ENCODE results near the gene CLBA1. TPM values are rescaled to one million over a fixed set of nuclear protein-coding genes. Genes with fewer than 3 reads are reported as not detected.
A peak's percentile ranks its signal among the peaks of the same experiment; 100 is the strongest.

Gene CLBA1
- total RNA-seq (2014; rRNA removed; shearing (Covaris generic)), result 0.08 and 0.82 TPM in 2 replicates
- 1.2 TPM in 1 of 2 replicates, not detected in the other for total RNA-seq (2022)
- percentile 17 among the genes with signal in this experiment for Bru-seq, nascent RNA
- BruChase-seq, experiment 1, labeled RNA remaining after a 6-hour chase, result percentile 20 among the genes with signal in this experiment
- BruChase-seq, experiment 2, labeled RNA remaining after a 2-hour chase, result percentile 24 among the genes with signal in this experiment
- long read RNA-seq, partial matches to known transcripts, result 0 of 4 reads
- long read RNA-seq, other reads (novel, unspliced or antisense), result 4 of 4 reads

DNA sequence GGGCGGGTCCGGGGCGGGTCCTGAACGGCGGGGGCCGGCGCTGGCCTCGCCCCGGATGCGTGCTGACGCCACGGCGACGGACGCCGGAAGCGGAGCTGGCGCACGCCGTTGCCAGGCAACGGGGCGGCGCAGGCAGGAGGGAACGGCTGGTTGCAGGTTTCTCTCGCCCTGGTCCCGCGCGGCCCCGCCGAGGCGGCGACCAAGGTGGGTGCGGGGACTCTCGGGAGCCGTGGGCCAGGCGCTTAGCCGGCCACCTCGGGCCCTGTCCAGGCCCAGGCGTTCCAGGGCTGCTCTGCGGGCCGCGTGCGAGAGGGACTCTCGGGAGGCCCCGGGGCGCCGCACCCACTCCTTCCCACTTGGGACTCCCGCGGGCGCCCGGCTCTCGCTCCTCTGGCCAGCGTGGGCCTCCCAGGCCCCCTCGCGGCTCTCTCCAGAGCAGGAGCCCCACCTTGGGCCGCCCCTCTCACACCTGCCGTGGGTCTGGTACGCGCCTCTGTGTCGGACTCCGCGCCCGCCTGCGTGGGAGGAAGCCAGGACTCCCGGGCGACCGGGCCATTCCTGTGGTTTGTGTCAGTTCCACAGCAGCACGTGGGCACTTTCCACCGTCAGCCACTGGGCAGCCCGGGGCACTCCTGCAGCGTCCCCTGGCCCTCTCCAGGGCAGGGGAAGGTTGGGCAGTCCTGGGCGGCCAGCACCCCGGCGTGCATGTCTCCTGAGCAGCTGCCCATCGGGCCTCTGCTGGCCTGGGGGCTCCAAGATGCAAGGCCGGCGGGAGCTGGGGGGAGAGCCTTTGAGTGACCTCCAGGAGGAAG is at the start of gene CLBA1:
CLBA1 (plus strand) TSS at position 114 of the 812 bp plus-strand sequence; CDS start at position 758, 644 bp downstream.
- Histone ChIP-seq H4K20me1 (ENCODE audit: insufficient read depth, low read length) (no peaks in the 10 kb centered on the region), H3K79me2 (ENCODE audit: insufficient read depth, low read depth, low read length) (no peaks in the 10 kb centered on the region), H3K4me2 (ENCODE audit: low read length) (peak within 1 kb of the TSS; percentile 92), H3K9me2 (ENCODE audit: insufficient read depth, low read length) (no peaks in the 10 kb centered on the region), H3K9me3 (ENCODE audit: low read length) (no peaks in the 10 kb centered on the region), H3K36me3 (ENCODE audit: insufficient read depth, low read length) (no peaks in the 10 kb centered on the region), H3K4me3 (ENCODE audit: low read depth, low read length, poor library complexity, severe bottlenecking) (peak within 1 kb of the TSS; percentile 68), H3K4me1 (ENCODE audit: insufficient read depth, low read length, poor library complexity, severe bottlenecking) (peaks cover 3% of the 10 kb centered on the region), H2AFZ (ENCODE audit: low read length) (peak within 1 kb of the TSS; percentile 82; the same call in 1 of the 2 replicates), H3K27ac (ENCODE audit: low read depth, low read length, poor library complexity, severe bottlenecking) (no peak within 1 kb of the TSS)
- ChIA-PET CTCF (ENCODE audit: unreplicated experiment) (no interaction called here), POLR2A (no interaction called here)
- DNase-seq (ENCODE audit: low spot score), result peak; percentile 93
- TF ChIP-seq EZH2phosphoT487 (IDR thresholded peaks at IDR 0.05; ENCODE audit: borderline replicate concordance, low read depth, low read length), result no peak
- TF ChIP-seq, protein P1, sequence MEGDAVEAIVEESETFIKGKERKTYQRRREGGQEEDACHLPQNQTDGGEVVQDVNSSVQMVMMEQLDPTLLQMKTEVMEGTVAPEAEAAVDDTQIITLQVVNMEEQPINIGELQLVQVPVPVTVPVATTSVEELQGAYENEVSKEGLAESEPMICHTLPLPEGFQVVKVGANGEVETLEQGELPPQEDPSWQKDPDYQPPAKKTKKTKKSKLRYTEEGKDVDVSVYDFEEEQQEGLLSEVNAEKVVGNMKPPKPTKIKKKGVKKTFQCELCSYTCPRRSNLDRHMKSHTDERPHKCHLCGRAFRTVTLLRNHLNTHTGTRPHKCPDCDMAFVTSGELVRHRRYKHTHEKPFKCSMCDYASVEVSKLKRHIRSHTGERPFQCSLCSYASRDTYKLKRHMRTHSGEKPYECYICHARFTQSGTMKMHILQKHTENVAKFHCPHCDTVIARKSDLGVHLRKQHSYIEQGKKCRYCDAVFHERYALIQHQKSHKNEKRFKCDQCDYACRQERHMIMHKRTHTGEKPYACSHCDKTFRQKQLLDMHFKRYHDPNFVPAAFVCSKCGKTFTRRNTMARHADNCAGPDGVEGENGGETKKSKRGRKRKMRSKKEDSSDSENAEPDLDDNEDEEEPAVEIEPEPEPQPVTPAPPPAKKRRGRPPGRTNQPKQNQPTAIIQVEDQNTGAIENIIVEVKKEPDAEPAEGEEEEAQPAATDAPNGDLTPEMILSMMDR (conservative IDR thresholded peaks at IDR 0.05; ENCODE audit: low read length), result no peak
- BruUV-seq (replicated peaks), result no TSS peak
- intact Hi-C loops (cut with micrococcal nuclease; ENCODE audit: unreplicated experiment), result no loop called here

DNA sequence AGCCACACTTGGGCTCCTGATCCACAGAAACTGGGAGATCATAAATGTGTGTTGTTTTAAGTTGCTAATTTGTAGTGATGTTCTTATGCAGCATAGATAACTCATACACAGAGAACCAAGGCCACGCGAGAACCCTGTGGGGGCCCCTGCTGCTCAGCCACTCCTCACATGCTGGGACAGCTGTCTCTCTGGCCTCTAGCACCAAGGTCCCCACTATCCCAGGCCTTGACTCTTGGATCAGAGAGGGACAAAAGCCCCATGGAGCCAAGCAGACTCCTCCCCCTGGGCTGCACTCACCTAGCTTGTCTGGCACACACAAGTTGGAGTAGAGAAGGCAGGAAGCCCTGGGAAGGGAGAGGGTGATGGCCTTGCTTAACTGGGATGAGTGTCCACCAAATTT is 49.6 kb upstream of the CLBA1 start:
- H3K27ac ChIP-seq (ENCODE audit: low read depth, low read length, poor library complexity, severe bottlenecking), result no peak overlapping the region
- no peak overlapping the region for H3K4me3 ChIP-seq (ENCODE audit: low read depth, low read length, poor library complexity, severe bottlenecking)
- no peak for TF ChIP-seq EZH2phosphoT487 (IDR thresholded peaks at IDR 0.05; ENCODE audit: borderline replicate concordance, low read depth, low read length)
- TF ChIP-seq, protein P1 (conservative IDR thresholded peaks at IDR 0.05; ENCODE audit: low read length), result no peak
- H3K9me3 ChIP-seq (ENCODE audit: low read length), result no peaks in the 10 kb centered on the region
- H2AFZ ChIP-seq (ENCODE audit: low read length), result no peak overlapping the region
- intact Hi-C loops (cut with micrococcal nuclease; ENCODE audit: unreplicated experiment), result no loop called here
- ChIA-PET POLR2A (no interaction called here), CTCF (ENCODE audit: unreplicated experiment) (no interaction called here)
- DNase-seq (ENCODE audit: low spot score), result no peak
- H3K4me1 ChIP-seq (ENCODE audit: insufficient read depth, low read length, poor library complexity, severe bottlenecking), result no peaks in the 10 kb centered on the region
- H4K20me1 ChIP-seq (ENCODE audit: insufficient read depth, low read length), result no peaks in the 10 kb centered on the region
- H3K36me3 ChIP-seq (ENCODE audit: insufficient read depth, low read length), result no peaks in the 10 kb centered on the region
- no peak overlapping the region for H3K4me2 ChIP-seq (ENCODE audit: low read length)
- BruUV-seq (replicated peaks), result no TSS peak
- no peaks in the 10 kb centered on the region for H3K79me2 ChIP-seq (ENCODE audit: insufficient read depth, low read depth, low read length)
- no peaks in the 10 kb centered on the region for H3K9me2 ChIP-seq (ENCODE audit: insufficient read depth, low read length)
